ENCODE measurements around the gene ADI1. TPM values are rescaled to one million over a fixed set of nuclear protein-coding genes. Genes with fewer than 3 reads are reported as not detected.

Gene ADI1, protein sequence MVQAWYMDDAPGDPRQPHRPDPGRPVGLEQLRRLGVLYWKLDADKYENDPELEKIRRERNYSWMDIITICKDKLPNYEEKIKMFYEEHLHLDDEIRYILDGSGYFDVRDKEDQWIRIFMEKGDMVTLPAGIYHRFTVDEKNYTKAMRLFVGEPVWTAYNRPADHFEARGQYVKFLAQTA
- total RNA-seq = 34.9 TPM

GRCh38 chr2:3519255-3520205 lies at the start of gene ADI1:
Gene ADI1 (minus strand): TSS chr2:3519531. CDS start chr2:3519487, 44 bp downstream.

GRCh38 chr2:3558205-3559014 lies 39.1 kb upstream of the ADI1 start, which contains the start of gene RNASEH1:
Gene RNASEH1 (minus strand): TSS chr2:3558333. CDS start chr2:3558260, 73 bp downstream.

Other genes with a start within 250 kb of the ADI1 start
- gene EIPR1, start 141.7 kb downstream of the ADI1 start, total RNA-seq = 25.7 TPM
- 127 TPM for gene TRAPPC12, start 139.8 kb downstream of the ADI1 start, total RNA-seq
- 16.5 TPM for gene RNASEH1, start 38.8 kb upstream of the ADI1 start, total RNA-seq
- 1,432 TPM for gene RPS7, start 55.7 kb upstream of the ADI1 start, total RNA-seq
- gene COLEC11, start 75.6 kb upstream of the ADI1 start, total RNA-seq = 2.6 TPM
- gene ALLC, start 138.7 kb upstream of the ADI1 start, total RNA-seq = not detected
- 0.93 TPM for gene DCDC2C, start 184.0 kb upstream of the ADI1 start, total RNA-seq

Data from metanephros (tissue), 1 donor.